ENCODE measurements around the gene SLC10A7.
A peak's percentile ranks its signal among the peaks of the same experiment; 100 is the strongest.

Gene SLC10A7

DNA sequence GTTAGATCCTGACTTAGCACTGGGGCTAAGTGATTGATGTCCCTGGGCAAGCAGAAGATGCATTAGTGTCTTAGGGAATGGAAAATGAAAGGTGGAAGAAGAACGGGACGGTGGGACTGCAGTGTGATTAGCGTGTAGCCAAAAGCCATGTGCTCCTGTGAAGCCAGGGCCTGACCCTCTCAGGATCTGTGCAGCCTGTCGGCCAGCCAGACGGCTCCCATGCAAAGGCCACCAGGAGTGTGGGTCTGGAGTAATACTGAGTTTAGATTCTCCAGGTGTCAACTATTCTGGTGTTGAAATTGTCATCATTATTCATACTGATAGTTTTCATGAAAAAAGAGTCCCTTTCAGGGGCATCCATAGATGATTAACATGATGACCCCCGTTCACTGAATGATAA, 275.4 kb downstream of the SLC10A7 start:
- no peak for DNase-seq

DNA sequence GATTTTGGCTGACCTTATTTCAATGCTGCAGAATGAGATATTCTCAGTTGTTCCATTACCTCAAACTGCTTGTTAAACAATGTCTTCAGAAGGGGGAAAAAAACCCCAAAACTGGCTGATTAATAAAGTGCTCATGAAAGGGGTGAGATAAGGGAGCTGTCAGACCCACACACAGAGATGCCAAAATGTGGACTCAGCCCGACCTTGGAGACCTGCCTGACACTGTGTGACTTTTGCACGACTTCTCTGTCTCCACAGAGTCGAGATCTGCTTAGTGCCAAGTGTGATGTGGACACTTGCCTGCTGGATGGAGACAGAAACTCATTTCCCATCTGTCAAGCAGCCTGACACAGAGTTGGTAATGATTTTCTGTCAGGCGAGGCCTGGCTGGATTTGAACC, 275.9 kb downstream of the SLC10A7 start:
- no peak for DNase-seq

DNA sequence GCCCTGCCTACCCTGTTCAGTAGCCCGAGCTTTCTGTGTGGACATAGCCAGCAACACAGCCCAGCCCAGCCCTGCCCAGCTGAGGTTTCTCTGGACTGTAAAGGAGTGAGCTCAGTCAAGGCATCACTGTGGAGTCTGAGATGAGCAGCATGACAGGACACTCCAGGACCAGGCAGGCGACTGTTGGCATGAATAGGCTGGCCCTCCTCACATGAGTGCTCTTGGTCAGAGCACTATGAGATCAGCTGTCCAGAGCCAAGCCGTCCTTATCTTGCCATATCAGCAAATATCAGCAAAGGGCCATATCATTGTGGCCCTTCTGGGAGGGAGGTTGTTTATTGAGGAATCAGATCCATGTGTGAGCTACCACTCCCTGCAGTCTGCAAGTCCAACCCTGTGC, 276.5 kb downstream of the SLC10A7 start:
- DNase-seq, result no peak

DNA sequence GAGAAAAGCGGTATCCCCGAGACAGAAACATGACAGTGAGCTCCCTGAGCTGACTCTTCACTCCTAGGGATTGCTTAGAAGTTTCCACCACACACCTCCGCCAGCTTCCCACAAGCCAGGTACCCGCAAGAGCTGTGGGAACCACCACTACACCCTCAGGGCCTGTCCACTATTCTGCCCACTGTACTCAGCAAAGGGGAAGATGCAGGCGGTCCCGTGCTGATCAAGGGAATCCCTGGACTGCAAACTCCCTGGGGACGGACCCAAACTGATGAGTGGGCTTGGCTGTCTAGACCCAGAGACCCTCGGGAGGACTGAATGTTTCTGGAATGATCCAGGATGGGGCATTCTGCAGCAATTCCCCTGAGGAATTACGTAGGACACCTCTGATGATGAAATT, 277.2 kb downstream of the SLC10A7 start:
- DNase-seq, result no peak

DNA sequence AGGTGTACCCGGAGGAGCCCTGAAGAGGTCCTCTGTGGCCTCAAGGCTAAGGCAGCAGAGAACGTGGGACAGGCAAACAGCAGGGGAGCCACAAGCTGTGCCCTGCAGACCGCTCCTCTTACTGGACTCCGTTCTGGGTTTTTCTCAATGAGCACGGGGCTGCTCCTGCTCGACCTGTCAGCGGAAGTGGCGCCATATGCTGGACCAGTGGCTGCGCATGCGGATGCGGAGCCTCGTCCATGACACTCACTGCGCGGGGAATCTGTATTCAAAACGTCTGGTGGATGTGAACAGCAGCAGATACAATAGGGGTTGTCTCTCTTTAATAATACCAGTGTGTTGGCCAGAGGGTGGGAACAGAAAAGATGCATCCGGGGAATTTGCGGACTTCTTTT, 277.9 kb downstream of the SLC10A7 start:
- DNase-seq, result no peak

DNA sequence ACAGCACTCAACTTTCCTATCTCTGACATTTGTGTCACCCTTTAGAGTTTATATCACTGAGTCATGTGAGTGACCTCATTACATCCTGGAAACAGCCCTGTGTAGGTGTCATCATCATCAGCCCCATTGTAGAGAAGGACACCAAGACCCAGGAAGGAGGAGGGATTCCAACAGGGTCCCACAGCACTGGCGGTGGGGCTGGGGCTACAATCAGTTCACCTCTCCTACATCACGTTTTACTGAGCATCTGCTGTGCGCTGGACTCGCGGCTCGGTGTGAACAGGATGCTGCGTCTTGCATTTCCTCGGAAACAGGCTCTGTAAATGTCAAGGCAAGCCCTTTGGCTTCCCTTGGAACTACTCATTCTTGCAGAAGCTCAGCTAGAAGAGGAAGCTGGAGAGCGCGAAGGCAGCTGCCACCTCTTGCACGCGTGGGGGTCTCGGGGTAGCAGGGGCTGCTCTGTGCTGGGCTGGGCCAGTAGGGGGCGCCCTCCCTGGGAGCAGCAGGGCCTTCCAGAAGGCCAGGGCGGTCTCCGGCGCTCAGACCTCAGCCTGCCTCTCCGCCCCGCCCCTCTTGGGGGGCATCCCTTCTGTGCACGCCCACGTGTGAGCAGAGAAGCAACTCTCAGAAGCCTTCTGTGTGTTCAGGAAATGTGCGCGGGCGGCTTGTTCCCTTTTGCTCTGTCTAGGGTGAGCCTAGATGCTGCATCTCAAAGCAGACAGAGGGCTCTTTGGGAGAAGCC, 278.4 kb downstream of the SLC10A7 start:
- DNase-seq, result peak; percentile 56 to 72

DNA sequence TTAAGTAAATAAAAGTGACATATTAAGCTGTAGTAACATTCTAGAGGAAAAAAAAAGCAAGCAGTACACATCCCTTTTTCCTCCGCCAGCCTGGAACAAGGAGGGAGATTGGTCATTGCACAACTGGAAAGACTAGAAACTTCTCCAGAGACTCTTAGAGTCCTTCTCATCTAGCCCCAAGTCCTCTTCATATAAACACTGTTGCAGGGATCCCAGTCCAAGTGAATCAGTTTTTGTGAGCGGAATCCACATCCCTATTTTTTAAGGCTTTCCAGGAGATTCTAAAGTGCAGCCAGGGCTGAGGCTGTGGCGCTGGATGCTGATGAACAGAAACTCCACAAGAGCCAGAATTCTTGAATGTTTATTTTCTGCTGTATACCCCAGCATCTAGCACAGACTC, 283.6 kb downstream of the SLC10A7 start:
- no peak for DNase-seq

DNA sequence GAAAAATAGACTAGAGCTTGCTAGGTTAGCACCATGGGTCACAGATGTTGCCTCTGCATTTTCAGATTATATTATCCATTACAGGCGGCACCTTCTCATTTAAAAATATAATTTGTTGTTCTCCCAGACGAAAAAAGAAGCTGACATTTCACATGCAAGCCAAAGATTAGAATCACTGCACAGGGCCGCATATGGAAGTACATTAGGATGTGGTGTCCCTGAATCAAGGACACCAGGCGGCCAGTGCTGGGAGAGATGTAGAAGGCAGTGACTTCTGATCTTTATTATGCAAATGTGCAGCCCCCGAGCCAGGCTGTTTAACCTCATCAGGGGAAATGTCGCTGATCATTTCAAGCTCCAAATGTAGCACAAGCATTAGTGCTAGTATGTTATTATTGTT, 284.6 kb downstream of the SLC10A7 start:
- DNase-seq, result no peak

DNA sequence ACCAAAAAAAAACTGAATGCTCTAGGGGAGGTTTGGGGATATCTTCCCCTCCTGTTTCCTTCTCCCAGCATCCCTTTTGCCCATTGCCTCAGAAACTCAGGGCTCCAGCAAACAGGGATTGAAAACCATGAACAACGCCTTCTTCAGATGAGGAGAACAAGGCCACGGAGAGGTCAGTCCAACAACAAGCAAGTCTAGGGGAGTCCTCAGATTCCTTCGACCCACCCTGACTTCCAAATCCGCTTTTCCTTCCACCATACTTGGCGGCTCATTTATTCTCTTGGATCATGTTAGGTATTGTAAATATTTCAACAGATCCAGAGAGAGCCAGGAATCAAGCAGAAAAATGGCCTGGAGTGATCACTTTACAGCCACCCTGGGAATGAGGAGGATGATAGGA, 285.5 kb downstream of the SLC10A7 start:
- no peak for DNase-seq

DNA sequence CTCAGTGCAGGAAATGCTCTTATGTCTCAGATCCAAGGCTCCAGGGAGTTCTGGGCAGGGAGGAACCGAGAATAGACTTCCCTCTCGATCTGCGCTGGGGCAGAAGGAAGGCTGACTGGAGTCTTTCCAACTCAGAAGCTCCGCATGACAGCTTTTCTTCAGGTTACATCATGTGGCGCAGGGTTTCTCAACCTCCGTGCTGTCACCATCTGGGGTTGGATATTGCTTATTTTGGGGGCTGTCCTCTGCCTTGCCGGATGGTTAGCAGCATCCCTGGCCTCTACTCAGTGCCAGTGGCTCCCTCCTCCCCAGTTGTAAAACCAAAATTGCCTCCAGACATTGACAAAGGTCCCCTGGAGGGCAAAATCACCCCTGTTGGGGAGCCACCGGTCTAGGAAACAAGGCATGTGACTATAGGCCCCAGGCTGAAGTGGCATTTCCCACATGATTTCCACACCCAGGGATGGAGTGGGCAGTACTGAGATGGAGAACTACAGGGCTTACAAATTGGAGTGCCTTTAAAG, 286.0 kb downstream of the SLC10A7 start:
- DNase-seq, result no peak

DNA sequence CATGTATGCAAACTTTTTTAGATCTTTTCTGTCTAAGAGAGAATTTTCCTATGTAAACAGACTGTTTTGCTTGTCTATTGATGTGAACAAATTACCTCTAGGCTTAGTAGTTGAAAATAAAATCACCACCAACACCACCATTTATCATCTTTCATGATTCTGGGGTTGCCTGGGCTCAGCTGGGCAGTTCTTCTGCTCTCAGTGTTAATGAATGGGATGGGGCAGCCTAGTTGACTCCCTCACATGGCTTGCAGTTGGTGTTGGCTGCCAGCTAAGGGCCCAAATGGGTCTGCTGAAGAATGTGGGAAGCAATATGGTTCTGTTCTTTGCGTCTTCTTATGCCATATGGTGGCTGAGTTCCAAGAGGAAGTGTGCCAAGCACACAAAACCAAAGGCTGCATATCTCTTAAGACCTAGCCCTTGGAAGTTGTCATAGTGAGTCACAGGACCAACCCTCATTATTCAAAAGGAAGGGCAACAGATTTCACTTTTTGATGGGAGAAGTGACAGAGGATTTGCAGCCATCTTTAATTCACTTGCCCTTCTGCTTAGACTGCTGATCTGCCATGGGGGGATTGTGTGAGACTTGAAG, 289.5 kb downstream of the SLC10A7 start:
- DNase-seq, result no peak

DNA sequence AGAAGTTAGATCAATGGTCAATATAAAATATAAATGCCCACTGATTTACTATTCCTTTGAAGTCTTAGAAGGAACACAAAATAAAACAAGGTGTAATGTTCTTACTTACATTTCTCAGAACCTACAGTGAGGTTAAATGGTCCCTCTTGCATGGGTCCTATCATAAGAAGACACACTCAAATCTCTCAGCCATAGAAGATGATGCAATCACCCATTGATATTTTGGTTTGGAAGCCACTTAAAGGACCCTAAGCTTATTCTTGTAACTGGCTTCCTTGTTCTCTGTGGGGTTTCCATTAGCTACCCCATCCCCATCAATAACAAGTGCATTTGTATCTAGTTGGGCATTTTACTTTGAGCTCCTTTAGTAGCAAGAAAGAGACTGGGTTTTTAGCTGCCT, 292.3 kb downstream of the SLC10A7 start:
- no peak for DNase-seq

DNA sequence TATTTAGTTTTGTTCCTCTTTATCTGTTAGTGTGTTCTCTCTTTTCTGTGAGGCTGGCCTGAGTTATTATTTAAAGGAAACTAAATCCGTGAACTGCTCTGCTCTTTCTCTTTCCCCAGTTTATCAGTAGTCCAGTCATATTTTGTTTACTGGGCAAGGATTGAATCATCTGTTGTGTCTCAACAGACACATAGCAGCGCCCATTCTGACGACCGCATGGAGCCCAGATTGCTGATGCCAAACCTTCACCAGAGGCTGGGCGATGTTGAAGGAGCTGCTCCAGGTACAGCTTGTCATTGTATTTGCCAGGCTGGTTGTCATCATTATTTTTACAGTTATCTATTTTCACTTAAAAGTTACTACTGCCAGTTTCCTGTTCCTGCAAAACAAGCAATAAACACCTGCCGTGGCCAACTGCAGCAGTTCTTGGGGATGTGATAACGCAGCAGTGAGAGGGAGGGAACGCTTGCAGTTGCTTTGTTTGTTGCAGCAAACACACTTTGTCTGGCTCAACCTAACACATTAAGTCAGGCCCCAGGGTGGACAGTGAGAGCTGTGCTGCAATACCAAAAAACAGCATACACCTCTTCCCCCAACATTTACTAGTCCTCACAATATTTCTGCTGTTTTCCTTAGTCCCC, 297.3 kb downstream of the SLC10A7 start:
- no peak for DNase-seq

DNA sequence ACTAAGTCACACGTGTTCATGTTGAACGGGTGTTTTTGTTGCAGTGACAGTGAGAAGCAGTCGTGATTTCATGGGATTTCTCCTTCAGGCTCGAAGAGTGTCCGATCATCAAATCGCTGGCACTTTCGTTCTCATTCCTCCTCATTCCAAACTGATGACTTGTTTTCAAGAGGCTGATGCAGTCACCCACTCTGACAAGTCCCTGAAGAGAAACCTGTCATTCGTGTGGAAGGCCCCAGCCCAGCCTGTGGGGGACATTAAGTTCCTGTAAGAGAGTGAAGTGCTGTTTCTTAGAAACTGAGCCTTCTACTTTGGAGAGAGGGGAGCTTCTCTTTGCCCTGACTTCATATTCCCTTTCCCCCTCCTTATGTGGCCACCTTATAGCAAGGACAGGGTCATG, 299.4 kb downstream of the SLC10A7 start:
- DNase-seq, result no peak

DNA sequence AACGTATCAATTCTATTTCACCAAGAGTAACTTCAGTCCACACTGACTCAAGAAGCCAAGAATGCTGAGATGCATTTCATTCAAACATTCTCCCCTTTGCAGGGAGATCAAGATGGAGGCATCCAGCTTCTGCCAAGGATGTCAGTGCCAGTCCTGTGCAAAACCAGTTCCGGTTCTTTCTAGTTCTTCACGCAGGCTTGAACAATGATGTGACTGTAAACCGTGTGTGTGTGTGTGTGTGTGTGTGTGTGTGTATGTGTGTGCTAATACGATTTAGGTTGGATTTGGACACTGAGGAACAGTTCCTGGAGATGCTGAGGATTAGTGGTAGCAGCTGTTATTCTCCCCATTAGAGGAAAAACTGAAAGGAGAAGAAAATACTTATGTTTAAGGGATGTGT, 307.5 kb downstream of the SLC10A7 start, which contains the start of gene REELD1:
Gene REELD1, plus strand, starts transcription at position 301 of the 400 bp plus-strand sequence. CDS start 2,415 bp downstream, outside the sequence.
- DNase-seq, result no peak

DNA sequence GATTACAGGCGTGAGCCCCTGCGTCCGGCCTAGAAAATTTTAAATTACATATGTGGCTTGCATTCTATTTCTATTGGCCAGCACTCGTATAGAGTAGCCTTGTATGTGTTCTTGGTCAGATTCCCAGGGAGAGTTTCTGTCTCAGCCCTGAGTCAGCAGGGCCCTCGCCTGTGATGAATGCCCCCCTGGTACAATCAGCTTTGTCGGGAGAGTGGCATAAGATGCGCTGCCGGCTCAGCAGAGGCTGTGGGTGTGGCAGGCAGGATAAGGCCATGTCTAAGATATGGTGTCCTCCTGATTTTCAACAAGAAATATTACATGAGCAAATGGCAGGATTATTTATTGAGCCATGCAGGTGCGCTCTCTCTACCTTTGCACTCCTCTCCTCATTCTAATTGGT, 309.0 kb downstream of the SLC10A7 start:
- no peak for DNase-seq

DNA sequence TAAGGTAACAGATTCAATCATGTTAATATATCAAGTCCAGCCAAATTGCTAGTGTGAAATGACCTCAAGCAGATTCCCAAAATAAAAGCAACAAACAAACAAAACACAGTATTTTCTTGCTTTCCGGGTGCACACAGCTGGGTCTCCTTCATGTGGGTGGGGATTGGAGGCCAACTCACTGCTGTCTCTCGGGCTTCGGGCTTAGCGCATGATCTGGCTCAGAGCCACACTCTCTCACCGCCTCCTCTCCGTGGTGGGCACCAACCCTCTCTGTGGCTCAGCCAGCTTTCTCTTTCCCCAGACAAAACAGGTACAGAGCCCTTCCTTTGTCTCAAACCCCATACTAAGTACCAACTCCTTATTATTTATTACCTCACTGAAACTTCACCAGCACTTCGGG, 310.3 kb downstream of the SLC10A7 start:
- no peak for DNase-seq

DNA sequence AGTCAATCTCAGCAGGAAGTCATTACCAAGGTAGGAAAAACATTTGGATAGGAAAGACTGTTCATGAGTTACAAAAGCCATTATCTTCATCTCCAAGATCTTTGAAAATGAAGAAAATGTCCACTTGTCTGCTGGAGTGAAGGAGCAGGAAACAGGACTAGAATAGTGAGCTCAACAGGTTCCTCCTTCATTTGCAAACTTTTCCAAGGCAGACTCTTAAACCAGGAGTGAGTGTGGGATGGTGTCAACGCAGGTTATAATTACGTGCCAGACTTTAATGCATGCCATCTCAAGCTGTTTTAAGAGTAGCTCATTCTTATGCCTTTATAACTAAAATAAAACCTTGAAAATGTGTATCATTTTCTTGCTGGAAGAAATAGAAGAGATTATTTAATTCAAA, 310.9 kb downstream of the SLC10A7 start:
- DNase-seq, result no peak

DNA sequence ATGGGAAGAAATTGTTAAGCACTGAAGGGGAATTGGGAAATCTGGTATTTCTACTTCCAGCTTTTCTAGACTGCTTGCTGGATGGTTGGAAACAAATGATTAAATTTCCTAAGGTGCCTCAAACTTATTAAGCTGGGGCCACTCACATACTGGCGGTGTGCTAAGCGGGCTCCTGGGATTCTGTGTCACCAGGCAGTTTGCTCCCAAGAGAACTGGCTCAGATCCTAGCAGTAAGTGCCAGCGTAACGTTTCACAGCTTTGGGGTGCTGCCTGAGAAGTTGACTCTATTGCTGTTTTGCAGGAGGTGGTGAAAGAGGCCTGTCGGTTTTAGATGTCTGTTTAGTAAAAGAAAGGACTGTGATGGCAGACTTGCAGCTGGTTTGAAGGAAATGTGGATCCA, 314.3 kb downstream of the SLC10A7 start:
- DNase-seq, result no peak

All from stimulated activated CD4-positive, alpha-beta T cell treated with anti-CD3 and anti-CD28 coated beads, Interleukin-4, amount 100 ng/mL, for 4 hours (primary cell).